ENCODE measurements around the gene GPRC5D.

DNA sequence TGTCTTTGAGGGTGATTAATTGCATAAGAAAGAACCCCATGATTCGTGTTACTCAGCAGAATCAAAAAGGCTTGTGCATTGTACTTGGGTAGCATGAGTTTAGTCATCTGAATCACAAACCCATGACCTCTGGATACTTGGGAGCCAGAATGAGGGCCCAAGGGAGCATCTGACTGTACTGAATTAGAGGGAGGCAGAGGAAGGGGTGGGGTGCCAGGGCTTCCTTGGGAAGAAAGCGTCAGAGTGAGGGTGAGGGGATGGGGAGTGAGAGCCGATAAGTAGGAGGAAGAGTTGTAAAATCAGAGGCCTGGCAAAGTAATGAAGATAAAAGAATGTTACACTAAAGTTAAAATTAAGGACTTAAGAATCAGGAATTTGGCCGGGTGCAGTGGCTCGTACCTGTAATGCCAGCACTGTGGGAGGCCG, 29.8 kb downstream of the GPRC5D start:
- TF ChIP-seq, protein P1, sequence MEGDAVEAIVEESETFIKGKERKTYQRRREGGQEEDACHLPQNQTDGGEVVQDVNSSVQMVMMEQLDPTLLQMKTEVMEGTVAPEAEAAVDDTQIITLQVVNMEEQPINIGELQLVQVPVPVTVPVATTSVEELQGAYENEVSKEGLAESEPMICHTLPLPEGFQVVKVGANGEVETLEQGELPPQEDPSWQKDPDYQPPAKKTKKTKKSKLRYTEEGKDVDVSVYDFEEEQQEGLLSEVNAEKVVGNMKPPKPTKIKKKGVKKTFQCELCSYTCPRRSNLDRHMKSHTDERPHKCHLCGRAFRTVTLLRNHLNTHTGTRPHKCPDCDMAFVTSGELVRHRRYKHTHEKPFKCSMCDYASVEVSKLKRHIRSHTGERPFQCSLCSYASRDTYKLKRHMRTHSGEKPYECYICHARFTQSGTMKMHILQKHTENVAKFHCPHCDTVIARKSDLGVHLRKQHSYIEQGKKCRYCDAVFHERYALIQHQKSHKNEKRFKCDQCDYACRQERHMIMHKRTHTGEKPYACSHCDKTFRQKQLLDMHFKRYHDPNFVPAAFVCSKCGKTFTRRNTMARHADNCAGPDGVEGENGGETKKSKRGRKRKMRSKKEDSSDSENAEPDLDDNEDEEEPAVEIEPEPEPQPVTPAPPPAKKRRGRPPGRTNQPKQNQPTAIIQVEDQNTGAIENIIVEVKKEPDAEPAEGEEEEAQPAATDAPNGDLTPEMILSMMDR (IDR thresholded peaks at IDR 0.05; ENCODE audit: insufficient read depth, low read length): no peak
- TF ChIP-seq REST (IDR thresholded peaks at IDR 0.05; ENCODE audit: insufficient replicate concordance, low read depth): no peak
